Inferior parietal cortex (tissue), 1 donor: ENCODE measurements around the gene SPECC1.
A peak's percentile ranks its signal among the peaks of the same experiment; 100 is the strongest.
"Not testable (repeated sequence)": the region's sequence is repeated elsewhere in the genome, so short reads cannot be mapped to it uniquely, and the experiment has no call there.

Experiments
- DNase-seq: peaks from one replicate; pipeline ENCODE4 v3.0.0-alpha.2; 2016; ENCODE audit errors: extremely low spot score

The SPECC1 gene

GRCh38 chr17:20174588-20175265 is 165.6 kb downstream of the SPECC1 start:
- no peak for DNase-seq

DNA sequence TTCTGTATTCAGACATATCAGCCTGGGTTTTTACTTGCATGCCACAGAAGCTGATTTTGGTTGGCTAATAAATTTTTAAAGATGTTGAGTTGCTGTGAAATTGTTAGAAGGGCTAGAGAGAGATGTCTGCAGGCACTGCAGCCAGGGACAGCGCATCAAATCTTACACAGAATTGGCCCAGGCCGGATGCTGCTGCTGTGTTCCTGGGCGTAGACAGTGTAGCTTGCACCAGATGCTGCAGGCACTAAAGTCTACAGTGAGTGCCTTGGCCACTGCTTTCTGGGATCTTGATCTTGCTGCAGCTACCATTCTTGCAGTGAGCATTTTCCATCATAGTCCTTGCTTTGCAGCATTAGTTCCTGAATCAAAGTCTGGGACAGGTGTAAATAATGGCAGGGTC is 169.9 kb downstream of the SPECC1 start:
- DNase-seq, result no peak

GRCh38 chr17:20180661-20181060 is 171.5 kb downstream of the SPECC1 start:
- DNase-seq, result no peak

DNA sequence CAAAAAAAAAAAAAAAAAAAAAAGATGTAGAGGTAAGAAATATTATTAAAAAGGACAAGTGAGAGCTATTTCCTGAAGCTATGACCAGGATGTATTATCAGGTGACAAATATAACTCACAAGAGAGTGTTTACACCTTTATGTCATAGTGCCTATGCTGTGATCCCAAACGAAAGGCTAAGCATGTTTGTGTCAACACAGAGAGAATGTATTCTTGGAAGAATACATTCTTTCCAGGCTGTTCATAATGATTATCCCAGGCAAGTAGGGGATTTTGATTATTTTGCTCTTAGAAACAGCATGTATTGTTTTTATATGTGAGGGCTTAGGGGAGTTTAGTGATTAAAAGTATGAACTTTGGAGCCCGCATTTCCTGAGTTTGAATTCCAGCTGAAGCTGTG is 175.0 kb downstream of the SPECC1 start:
- DNase-seq, result no peak

GRCh38 chr17:20184977-20185619 is 175.9 kb downstream of the SPECC1 start:
- no peak for DNase-seq

DNA sequence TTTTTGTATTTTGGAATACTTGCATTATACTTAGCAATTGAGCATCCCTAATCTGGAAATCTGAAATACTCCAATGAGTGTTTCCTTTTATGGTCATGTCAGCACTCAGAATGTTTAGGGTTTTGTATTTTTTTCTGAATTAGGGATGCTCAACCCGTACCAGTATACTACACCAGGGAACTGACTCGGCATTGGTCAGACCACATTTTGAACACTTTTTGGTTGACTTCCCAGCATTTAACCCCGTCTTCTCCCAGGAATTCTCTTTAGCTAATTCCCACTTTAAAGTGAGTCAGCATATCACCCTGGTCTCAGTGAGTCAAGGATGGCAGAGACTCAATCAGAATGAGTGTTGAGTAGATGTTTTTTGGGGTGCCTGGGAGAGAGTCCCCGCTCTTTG is 177.9 kb downstream of the SPECC1 start:
- no peak for DNase-seq

GRCh38 chr17:20189302-20189701 is 180.1 kb downstream of the SPECC1 start:
- peak; percentile 87 for DNase-seq

DNA sequence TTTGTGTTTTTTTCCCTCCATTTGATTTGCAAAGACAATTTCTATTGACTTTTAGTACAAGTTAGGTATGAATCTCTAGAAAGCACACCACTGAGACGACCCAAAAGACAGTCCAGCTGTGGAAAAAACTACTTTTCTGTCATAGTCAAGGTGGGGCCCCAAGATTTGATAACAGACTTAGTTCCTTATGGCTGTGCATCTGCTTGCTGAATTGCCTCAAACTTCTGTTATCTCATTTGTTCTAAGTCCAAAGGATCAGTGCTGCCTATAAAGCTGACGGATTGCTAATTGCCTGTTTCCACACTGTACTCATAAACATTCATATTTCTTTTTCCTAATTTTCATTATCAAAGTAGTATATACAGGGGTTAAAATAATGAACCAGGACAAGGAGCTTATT is 180.8 kb downstream of the SPECC1 start:
- DNase-seq, result no peak

- DNase-seq, result no peak
These were observed 181.4 kb downstream of the SPECC1 start for GRCh38 chr17:20190605-20191004.

- peak; percentile 47 for DNase-seq
These were observed 181.9 kb downstream of the SPECC1 start for GRCh38 chr17:20191056-20191455.

DNA sequence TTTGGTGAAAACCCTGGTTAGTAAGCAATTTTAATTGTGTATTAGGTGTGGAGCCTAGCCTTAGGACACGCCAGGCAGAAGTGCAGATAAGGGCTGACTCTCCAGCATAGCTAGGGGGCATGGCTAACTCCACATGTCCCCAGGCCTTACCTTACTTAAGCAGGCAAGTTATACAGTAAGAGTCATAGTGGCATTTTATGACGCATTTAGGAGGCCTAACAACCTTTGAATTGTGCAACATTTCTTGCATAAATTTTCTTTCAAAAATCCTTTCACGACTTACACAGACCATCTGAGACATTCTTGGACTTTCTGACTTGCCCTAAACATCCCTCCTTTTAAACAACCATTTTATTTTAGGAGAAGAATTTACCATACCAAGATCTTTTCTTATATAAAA is 187.1 kb downstream of the SPECC1 start:
- DNase-seq, result not testable (repeated sequence)

DNA sequence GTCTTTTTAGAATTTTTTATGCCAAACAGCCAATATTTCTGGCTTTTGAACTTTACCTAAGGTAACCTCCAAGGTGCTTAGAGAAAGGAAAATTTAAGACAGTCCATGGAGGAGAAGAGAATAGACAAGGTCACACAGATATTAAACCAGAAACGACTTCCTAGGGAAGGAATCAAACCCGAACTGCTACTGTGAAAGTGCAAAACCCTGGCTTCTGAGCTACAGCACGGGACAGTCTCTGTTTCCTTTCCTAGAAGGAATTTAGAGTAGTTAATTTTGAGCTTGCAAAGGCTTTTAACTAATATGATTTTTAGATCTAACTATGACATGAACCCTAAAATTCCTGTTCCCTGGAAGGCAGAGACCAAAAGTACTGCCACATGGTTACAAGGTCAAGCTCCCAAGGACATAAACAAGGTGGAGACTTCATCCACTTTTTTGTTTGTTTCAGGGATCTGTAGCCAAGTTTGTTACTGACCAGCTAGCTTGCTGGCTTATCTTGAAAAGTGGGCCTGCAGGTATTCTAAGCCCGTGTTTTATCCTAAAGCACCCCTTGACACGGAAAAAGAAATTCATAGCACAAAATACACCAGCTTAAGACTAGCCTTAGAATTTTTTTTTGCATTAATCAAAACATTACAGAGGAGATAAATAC is 188.2 kb downstream of the SPECC1 start:
- DNase-seq, result no peak

GRCh38 chr17:20200016-20200795 is 191.0 kb downstream of the SPECC1 start:
- no peak for DNase-seq

GRCh38 chr17:20200865-20201458 is 191.8 kb downstream of the SPECC1 start:
- no peak for DNase-seq

DNA sequence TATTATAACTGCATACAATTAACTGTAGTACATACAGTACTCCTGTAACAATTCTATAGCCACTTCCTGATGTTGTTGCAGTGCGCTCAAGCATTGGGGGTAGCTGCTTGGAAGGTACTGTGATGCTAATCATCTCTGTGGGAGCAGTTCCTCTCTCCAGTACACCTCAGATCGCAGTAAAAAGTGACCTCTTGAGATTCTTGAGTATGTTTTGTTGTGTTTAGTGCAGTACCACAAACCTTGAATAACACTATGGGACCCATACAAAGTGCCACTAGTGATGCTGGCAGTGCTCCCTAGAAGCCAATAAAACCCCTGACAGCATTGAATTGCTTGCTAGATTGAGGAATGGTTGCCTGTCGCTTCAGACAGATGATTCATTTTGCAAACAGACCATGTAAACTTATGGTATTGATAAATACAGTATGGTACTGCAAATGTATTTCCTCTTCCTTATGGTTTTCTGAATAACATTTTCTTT is 193.0 kb downstream of the SPECC1 start:
- no peak for DNase-seq

DNA sequence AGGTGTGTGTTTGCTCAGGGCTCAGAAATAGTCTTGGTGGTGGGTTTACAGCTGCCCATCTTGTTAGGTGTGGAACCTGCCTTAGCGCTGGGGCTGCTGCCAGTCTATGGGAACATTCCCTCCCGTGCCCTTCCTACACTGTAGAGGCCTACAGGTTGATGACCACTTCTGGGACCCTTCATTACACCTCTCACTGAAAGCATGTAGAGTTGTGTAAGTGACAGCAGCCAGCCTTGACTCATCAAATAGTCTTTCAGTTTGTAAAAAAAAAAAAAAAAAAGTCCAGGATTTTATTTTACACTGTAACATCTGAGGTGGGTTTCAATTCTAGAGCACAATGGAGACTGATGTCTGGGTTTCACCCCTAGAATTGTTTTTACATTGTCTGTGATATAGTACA is 193.9 kb downstream of the SPECC1 start:
- DNase-seq, result no peak

DNA sequence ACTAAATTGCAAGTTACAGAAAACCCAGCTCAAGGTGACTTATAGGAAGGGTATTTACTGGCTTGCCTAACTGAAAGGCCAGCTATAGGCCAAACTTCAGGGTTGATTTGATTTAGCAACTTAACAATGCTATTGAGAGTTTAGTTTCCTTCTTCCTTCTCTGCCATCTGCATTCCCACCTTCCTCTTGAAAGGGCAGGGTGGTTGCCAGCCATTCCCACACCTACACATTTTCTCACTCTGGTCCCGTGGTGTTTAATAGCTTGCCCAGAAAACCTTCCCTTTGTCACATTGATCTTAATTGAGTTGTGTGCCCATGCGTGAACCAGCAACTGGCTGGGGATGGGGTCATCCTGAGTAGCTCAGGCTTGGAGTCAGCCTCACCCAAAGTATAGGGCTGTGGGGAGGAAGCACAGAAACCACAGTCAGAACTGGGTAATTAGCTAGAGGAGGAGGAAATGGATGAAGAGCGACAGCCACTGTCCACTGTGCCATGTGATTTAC is 194.7 kb downstream of the SPECC1 start:
- no peak for DNase-seq

- DNase-seq, result no peak
These were observed 196.4 kb downstream of the SPECC1 start for GRCh38 chr17:20205609-20206008.

DNA sequence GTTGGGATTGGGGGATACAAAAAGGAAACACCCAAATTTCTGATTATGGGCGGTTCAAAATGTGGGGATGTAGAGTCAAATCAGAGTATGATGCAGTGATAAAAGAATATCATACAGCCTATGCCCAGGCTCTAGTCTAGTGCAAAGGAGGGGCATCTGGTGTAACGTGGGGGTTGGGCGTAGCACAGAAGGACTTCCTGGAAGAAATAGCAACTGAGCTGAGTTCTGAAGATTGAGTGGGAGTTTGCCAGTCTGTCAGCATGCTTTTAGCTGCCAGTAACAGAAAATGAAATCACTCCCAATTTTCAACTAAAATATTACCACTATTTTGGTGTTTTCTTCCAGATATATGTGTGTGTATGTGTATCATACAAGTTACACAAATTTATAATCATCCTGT is 196.9 kb downstream of the SPECC1 start:
- DNase-seq, result no peak

- DNase-seq, result no peak
These were observed 197.4 kb downstream of the SPECC1 start for GRCh38 chr17:20206591-20206990.

GRCh38 chr17:20207262-20207985 is 198.3 kb downstream of the SPECC1 start:
- DNase-seq, result no peak
